Measurements from ENCODE around the gene CNTNAP2.

DNA sequence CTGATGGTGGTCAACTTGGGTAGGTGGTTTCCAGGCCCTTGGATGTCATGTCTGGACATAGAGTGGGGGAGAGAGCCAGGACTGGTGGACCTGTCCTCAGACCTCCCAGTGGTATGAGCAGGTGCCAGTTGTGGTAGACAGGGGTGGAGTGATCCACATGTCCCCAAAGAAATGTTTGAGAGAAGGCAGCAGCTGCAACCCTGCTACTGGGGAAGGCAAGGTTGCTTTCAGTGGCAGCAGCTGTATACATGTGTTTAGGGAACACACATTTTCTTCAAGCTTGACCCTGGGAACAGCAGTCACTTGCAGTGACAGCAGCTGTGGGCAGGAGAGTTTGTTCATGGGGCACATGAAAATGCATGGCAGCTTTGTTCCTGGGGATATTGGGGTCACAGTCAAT lies 1591.3 kb downstream of the CNTNAP2 start:
- TF ChIP-seq, protein P1, sequence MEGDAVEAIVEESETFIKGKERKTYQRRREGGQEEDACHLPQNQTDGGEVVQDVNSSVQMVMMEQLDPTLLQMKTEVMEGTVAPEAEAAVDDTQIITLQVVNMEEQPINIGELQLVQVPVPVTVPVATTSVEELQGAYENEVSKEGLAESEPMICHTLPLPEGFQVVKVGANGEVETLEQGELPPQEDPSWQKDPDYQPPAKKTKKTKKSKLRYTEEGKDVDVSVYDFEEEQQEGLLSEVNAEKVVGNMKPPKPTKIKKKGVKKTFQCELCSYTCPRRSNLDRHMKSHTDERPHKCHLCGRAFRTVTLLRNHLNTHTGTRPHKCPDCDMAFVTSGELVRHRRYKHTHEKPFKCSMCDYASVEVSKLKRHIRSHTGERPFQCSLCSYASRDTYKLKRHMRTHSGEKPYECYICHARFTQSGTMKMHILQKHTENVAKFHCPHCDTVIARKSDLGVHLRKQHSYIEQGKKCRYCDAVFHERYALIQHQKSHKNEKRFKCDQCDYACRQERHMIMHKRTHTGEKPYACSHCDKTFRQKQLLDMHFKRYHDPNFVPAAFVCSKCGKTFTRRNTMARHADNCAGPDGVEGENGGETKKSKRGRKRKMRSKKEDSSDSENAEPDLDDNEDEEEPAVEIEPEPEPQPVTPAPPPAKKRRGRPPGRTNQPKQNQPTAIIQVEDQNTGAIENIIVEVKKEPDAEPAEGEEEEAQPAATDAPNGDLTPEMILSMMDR (IDR thresholded peaks at IDR 0.05): no peak
- no peak for TF ChIP-seq POLR2A (IDR thresholded peaks at IDR 0.05)

All from lower leg skin (tissue), 3 donors.